GM18505 (cell line): Measurements from ENCODE around the gene SEPTIN11.

ENCODE experiments used
- ATAC-seq: cut with Tn5 transposase; IDR thresholded peaks from one replicate; pipeline ENCODE4 v1.9.1; 2021; ENCODE audit not compliant: unreplicated experiment
- POLR2A ChIP-seq: IDR thresholded peaks from 4 replicates; pipeline ENCODE4 v1.6.1; 2011; ENCODE audit warnings: borderline replicate concordance; ENCODE audit not compliant: insufficient read depth, insufficient read length; ENCODE audit errors: extremely low read depth

SEPTIN11 gene

DNA sequence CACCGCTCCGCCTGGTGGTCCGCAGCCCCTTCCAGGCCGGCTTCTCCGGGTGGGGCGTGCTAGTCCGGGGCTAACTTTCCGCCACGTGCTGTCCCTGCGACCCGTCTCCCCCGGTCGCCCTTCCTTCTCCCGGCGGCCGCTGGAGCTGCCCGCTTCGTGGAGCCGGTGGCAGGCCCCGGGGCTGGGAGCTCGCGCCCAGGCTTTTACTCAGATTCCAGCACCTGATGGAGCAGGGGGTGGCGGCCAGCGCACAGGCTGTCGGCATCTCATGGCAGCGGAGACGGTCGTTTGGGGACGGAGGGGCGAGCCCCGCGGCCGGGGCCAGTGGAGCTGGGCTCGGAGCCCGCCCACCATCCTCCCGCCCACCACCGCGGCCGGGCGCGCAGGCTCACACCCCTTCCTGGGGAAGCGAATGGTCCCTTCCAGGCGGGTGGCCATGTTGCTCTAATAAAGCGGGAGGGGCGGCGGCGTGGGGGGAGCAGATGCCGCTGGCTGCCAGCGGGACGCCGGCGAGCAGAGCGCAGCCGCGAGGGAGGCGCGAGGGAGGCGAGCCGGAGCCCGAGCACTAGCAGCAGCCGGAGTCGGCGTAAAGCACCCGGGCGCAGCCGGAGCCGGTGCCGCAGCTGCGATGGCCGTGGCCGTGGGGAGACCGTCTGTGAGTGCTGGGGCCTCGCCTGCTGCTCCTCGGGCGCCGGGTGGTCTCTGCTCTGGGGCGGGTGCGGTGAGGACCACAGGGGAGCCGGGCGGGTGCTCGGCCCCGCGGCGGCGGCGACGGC lies at the start of gene SEPTIN11:
TSS of gene SEPTIN11 (plus strand) at position 477 of the 776 bp plus-strand sequence. CDS start at position 629, 152 bp downstream.
- ATAC-seq: peak; percentile 73
- peak; percentile 95 for TF ChIP-seq POLR2A

GRCh38 chr4:76902233-76902890 lies 47.2 kb upstream of the SEPTIN11 start:
- no peak for ATAC-seq
- TF ChIP-seq POLR2A: no peak

GRCh38 chr4:76904646-76905190 lies 44.8 kb upstream of the SEPTIN11 start:
- no peak for ATAC-seq
- TF ChIP-seq POLR2A: no peak

GRCh38 chr4:76905521-76905920 lies 44.0 kb upstream of the SEPTIN11 start:
- no peak for ATAC-seq

GRCh38 chr4:76909711-76910110 lies 39.8 kb upstream of the SEPTIN11 start:
- no peak for TF ChIP-seq POLR2A
- ATAC-seq: no peak

More at GRCh38 chr4:76905521-76905920, 44.0 kb upstream of the SEPTIN11 start:
- TF ChIP-seq POLR2A: no peak

DNA sequence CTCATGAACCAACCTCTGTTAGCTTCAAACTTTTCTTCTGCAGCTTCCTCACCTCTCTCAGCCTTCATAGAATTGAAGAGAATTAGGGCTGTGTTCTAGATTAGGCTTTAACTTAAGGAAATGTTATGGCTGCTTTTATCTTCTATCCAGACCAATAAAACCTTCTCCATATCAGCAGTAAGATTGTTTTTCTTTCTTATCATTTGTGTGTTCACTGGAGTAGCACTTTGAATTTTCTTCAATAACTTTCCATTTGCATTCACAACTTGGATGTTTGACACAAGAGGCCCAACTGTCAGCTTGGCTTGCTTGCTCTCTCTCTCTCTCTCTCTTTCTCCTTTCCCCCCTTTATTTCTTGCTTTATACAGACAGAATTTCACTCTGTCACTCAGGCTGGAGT lies 28.8 kb upstream of the SEPTIN11 start:
- ATAC-seq: no peak
- TF ChIP-seq POLR2A: no peak

GRCh38 chr4:76923619-76924357 lies 25.8 kb upstream of the SEPTIN11 start:
- no peak for TF ChIP-seq POLR2A

DNA sequence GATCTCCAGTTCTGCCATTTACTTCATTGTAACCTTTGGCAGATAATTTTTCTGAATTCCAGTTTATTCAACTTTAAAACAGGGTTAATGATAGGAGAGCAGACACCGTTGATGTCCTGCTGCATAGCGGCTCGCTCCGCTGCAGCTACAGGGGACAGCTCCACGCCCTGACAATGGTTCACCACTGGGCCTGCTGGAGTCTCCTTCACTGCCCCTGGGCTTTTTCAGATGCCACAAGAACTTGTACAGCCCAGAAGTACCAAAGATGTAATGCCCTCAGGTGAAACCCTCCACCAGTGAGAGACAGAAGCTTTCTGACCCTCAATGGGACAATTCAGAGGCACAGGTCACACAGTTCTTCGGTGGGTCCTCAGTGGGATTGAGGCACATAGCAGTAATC lies 22.7 kb upstream of the SEPTIN11 start:
- no peak for ATAC-seq
- TF ChIP-seq POLR2A: no peak

More at GRCh38 chr4:76923619-76924357, 25.8 kb upstream of the SEPTIN11 start:
- ATAC-seq: no peak

DNA sequence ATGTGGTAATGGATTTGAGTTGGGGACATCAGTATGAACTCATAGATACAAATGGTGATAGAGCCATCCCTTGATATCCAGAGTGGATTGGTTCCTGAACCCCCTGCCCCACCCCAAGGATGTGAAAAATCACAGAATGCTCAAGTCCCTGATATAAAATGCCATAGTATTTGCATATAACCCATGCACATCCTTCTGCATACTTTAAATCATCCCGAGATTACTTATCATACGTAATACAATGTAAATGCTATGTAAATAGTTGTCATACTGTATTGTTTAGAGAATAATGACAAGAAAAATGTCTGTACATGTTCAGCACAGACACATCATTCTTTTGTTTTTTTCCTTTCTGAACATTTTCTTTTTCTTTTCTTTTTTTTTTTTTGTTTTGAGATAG lies 18.9 kb upstream of the SEPTIN11 start:
- TF ChIP-seq POLR2A: no peak
- no peak for ATAC-seq

- no peak for ATAC-seq
- no peak for TF ChIP-seq POLR2A
Measured at GRCh38 chr4:76931087-76931486, 18.5 kb upstream of the SEPTIN11 start.

GRCh38 chr4:76931576-76932276 lies 17.8 kb upstream of the SEPTIN11 start:
- no peak for TF ChIP-seq POLR2A
- ATAC-seq: no peak

GRCh38 chr4:76939184-76939583 lies 10.4 kb upstream of the SEPTIN11 start:
- no peak for TF ChIP-seq POLR2A
- no peak for ATAC-seq
